H1 (cell line): ENCODE measurements around the gene NTNG2. TPM values are rescaled to one million over a fixed set of nuclear protein-coding genes. Genes with fewer than 3 reads are reported as not detected.

Experiments used
- CTCF ChIA-PET: fragments of 300-600 bp; sonication (Branson Sonifier 250); formaldehyde crosslinking; loops from one replicate; lab custom pipeline; 2021; ENCODE audit not compliant: partially characterized antibody; lab: Charles Lee
- POLR2A ChIA-PET: fragments of 300-600 bp; sonication (Branson Sonifier 250); formaldehyde crosslinking; loops from one replicate; lab custom pipeline; 2021; ENCODE audit warnings: inconsistent platforms; ENCODE audit not compliant: partially characterized antibody; lab: Charles Lee
- DNase-seq, 2 experiments: peaks; one replicate each; pipeline versions ENCODE4 v3.0.0 to v3.0.0-alpha.2; 2010 to 2022; ENCODE audit warnings: low spot score in 2 of 2, low read depth in 1 of 2, mixed read lengths in 1 of 2
- FAIRE-seq: peaks from 2 replicates; lab custom pipeline; 2011; peaks lifted over from hg19 to GRCh38; lab: Jason Lieb, UNC
- H2AFZ ChIP-seq: 2 replicates; pipeline ENCODE4 v1.8.1; 2012; ENCODE audit warnings: low read length, inconsistent platforms
- H2AK5ac ChIP-seq: 2 replicates; pipeline ENCODE4 v1.6.1; 2013; ENCODE audit warnings: low read depth, low read length
- H2BK120ac ChIP-seq: replicated peaks from 2 replicates; pipeline ENCODE3; 2013; ENCODE audit warnings: low read depth, low read length, inconsistent platforms
- H2BK12ac ChIP-seq: 2 replicates; pipeline ENCODE4 v1.6.1; 2013; ENCODE audit warnings: low read depth, low read length
- H2BK15ac ChIP-seq: 2 replicates; pipeline ENCODE4 v1.6.1; 2013; ENCODE audit warnings: low read length
- H2BK20ac ChIP-seq: 2 replicates; pipeline ENCODE4 v1.6.1; 2013; ENCODE audit warnings: low read length
- H2BK5ac ChIP-seq: 2 replicates; pipeline ENCODE4 v1.6.1; 2013; ENCODE audit warnings: low read depth, low read length
- H3K14ac ChIP-seq: 2 replicates; pipeline ENCODE4 v1.6.1; 2013; ENCODE audit warnings: inconsistent platforms; ENCODE audit not compliant: insufficient read length
- H3K18ac ChIP-seq: 2 replicates; pipeline ENCODE4 v1.6.1; 2013; ENCODE audit warnings: low read length; ENCODE audit errors: extremely low read depth
- H3K23ac ChIP-seq: 2 replicates; pipeline ENCODE4 v1.6.1; 2013; ENCODE audit warnings: inconsistent platforms; ENCODE audit not compliant: insufficient read length
- H3K23me2 ChIP-seq: 2 replicates; pipeline ENCODE4 v1.6.1; 2013; ENCODE audit warnings: low read depth, low read length
- H3K27ac ChIP-seq: 2 replicates; pipeline ENCODE4 v1.6.1; 2011; ENCODE audit warnings: low read depth, low read length, inconsistent platforms
- H3K27me3 ChIP-seq, 4 experiments: replicated peaks in 1 of 4; 1 replicate in 1 of 4; 2 replicates in 3 of 4; pipeline versions ENCODE4 v1.6.1 to v1.8.1; 2011 to 2013; ENCODE audit warnings: low read length in 3 of 4, mild to moderate bottlenecking in 3 of 4, inconsistent platforms in 2 of 4, mixed read lengths in 2 of 4, moderate library complexity in 1 of 4; ENCODE audit not compliant: control insufficient read depth in 3 of 4, insufficient read depth in 3 of 4; ENCODE audit errors: extremely low read depth in 1 of 4
- H3K36me3 ChIP-seq, 4 experiments: 2 replicates each; pipeline versions ENCODE4 v1.6.1 to v1.8.1; 2011 to 2013; ENCODE audit warnings: mild to moderate bottlenecking in 4 of 4, low read length in 3 of 4, moderate library complexity in 2 of 4, control low read depth in 1 of 4, inconsistent platforms in 1 of 4; ENCODE audit not compliant: insufficient read depth in 4 of 4, control insufficient read depth in 2 of 4
- H3K4ac ChIP-seq: replicated peaks from 2 replicates; pipeline ENCODE3; 2013; ENCODE audit warnings: low read length, low read depth, mixed read lengths, inconsistent platforms; ENCODE audit not compliant: insufficient read length
- H3K4me1 ChIP-seq, 4 experiments: replicated peaks in 1 of 4; 1 replicate in 1 of 4; 2 replicates in 3 of 4; pipeline versions ENCODE4 v1.6.1 to v1.8.1; 2011 to 2013; ENCODE audit warnings: low read length in 3 of 4, inconsistent platforms in 2 of 4, mixed read lengths in 1 of 4; ENCODE audit not compliant: insufficient read depth in 4 of 4, control insufficient read depth in 3 of 4
- H3K4me2 ChIP-seq, 2 experiments: 2 replicates each; pipeline versions ENCODE4 v1.6.1 to v1.8.1; 2011 to 2013; ENCODE audit warnings: low read depth in 2 of 2, low read length in 2 of 2, control low read depth in 1 of 2, inconsistent platforms in 1 of 2, mild to moderate bottlenecking in 1 of 2; ENCODE audit not compliant: insufficient read depth in 1 of 2
- H3K4me3 ChIP-seq, 4 experiments: fragments of 200-600, 300-600 bp in 1 of 4; sonication (generic), shearing (Covaris generic), sonication (Bioruptor Twin) in 1 of 4; 2 replicates each; pipeline versions ENCODE4 v1.5.1 to v1.8.1; 2011 to 2016; ENCODE audit warnings: low read length in 4 of 4, low read depth in 3 of 4, control low read depth in 2 of 4, inconsistent platforms in 2 of 4, mild to moderate bottlenecking in 2 of 4, mixed read lengths in 1 of 4, moderate library complexity in 1 of 4; ENCODE audit not compliant: insufficient read depth in 2 of 4; ENCODE audit errors: extremely low read depth in 1 of 4
- H3K56ac ChIP-seq: replicated peaks from 2 replicates; pipeline ENCODE3; 2013; ENCODE audit warnings: low read depth, mild to moderate bottlenecking, mixed read lengths, low read length, inconsistent platforms; ENCODE audit not compliant: insufficient read length
- H3K79me1 ChIP-seq: 2 replicates; pipeline ENCODE4 v1.6.1; 2013; ENCODE audit warnings: low read depth, low read length, control low read depth
- H3K79me2 ChIP-seq, 2 experiments: 2 replicates each; pipeline versions ENCODE4 v1.6.1 to v1.8.1; 2012 to 2013; ENCODE audit warnings: low read length in 2 of 2, mild to moderate bottlenecking in 2 of 2, inconsistent platforms in 1 of 2; ENCODE audit not compliant: insufficient read depth in 2 of 2, control insufficient read depth in 1 of 2
- H3K9ac ChIP-seq, 4 experiments: replicated peaks in 1 of 4; 1 replicate in 1 of 4; 2 replicates in 3 of 4; pipeline versions ENCODE4 v1.6.1 to v1.8.1; 2011 to 2013; ENCODE audit warnings: low read depth in 3 of 4, low read length in 3 of 4, control low read depth in 2 of 4, mild to moderate bottlenecking in 2 of 4, moderate library complexity in 2 of 4, inconsistent platforms in 1 of 4; ENCODE audit errors: extremely low read depth in 1 of 4
- H3K9me3 ChIP-seq, 2 experiments: 2 replicates each; pipeline versions ENCODE4 v1.6.1 to v1.8.1; 2012 to 2013; ENCODE audit warnings: mild to moderate bottlenecking in 2 of 2, moderate library complexity in 2 of 2, control low read depth in 1 of 2, inconsistent platforms in 1 of 2, low read depth in 1 of 2, low read length in 1 of 2, mixed read lengths in 1 of 2; ENCODE audit not compliant: insufficient read depth in 2 of 2
- H4K20me1 ChIP-seq, 2 experiments: replicated peaks in 1 of 2; 2 replicates each; pipeline versions ENCODE3 to v1.8.1; 2011 to 2013; ENCODE audit warnings: inconsistent platforms in 2 of 2, low read length in 2 of 2, mild to moderate bottlenecking in 1 of 2; ENCODE audit not compliant: insufficient read depth in 2 of 2, control insufficient read depth in 1 of 2
- H4K5ac ChIP-seq: 2 replicates; pipeline ENCODE4 v1.6.1; 2013; ENCODE audit warnings: low read length, low read depth, mixed read lengths, inconsistent platforms; ENCODE audit not compliant: insufficient read length
- H4K8ac ChIP-seq: 2 replicates; pipeline ENCODE4 v1.8.0; 2013; ENCODE audit warnings: mild to moderate bottlenecking, moderate library complexity, low read length, inconsistent platforms; ENCODE audit not compliant: insufficient read depth; ENCODE audit errors: extremely low read depth
- H4K91ac ChIP-seq: replicated peaks from 2 replicates; pipeline ENCODE3; 2013; ENCODE audit warnings: low read length, mixed read lengths, inconsistent platforms; ENCODE audit not compliant: insufficient read length
- BACH1 ChIP-seq: IDR thresholded peaks from 2 replicates; pipeline ENCODE4 v1.6.1; 2012; ENCODE audit warnings: low read length, improper control_type of control experiment
- CHD2 ChIP-seq: IDR thresholded peaks from 2 replicates; pipeline ENCODE4 v1.6.1; 2012; ENCODE audit warnings: low read length, improper control_type of control experiment
- E2F6 ChIP-seq: IDR thresholded peaks from 2 replicates; pipeline ENCODE4 v1.6.1; 2012; ENCODE audit warnings: inconsistent platforms
- GABPA ChIP-seq: IDR thresholded peaks from 2 replicates; pipeline ENCODE4 v1.6.1; 2011; ENCODE audit warnings: mild to moderate bottlenecking, low read length, moderate library complexity, borderline replicate concordance; ENCODE audit not compliant: insufficient read depth
- GTF2F1 ChIP-seq: IDR thresholded peaks from 2 replicates; pipeline ENCODE4 v1.6.1; 2012; ENCODE audit warnings: low read depth, low read length, improper control_type of control experiment, borderline replicate concordance
- KDM4A ChIP-seq: IDR thresholded peaks from one replicate; pipeline ENCODE4 v1.7.1; 2012; ENCODE audit warnings: low read depth, mild to moderate bottlenecking, moderate library complexity, low read length, inconsistent platforms; ENCODE audit not compliant: severe bottlenecking
- PHF8 ChIP-seq: fragments of 200-600 bp; sonication (generic); conservative IDR thresholded peaks from 2 replicates; pipeline ENCODE4 v1.7.1; 2012; ENCODE audit warnings: low read depth, mild to moderate bottlenecking, inconsistent platforms, low read length, moderate library complexity
- POU5F1 ChIP-seq: IDR thresholded peaks from 2 replicates; pipeline ENCODE4 v1.6.1; 2011; ENCODE audit warnings: low read depth, mild to moderate bottlenecking, low read length, moderate library complexity
- RXRA ChIP-seq: IDR thresholded peaks from 2 replicates; pipeline ENCODE4 v1.6.1; 2011; ENCODE audit warnings: low read depth, mild to moderate bottlenecking, low read length, moderate library complexity; ENCODE audit not compliant: insufficient read depth
- SP4 ChIP-seq: IDR thresholded peaks from 2 replicates; pipeline ENCODE4 v1.6.1; 2012; ENCODE audit warnings: low read length, inconsistent platforms
- SUZ12 ChIP-seq: fragments of 200-600 bp; sonication (generic); IDR thresholded peaks from 2 replicates; pipeline ENCODE4 v1.6.1; 2012; ENCODE audit warnings: mild to moderate bottlenecking, inconsistent platforms, low read length, moderate library complexity, mixed read lengths
- WGBS, 2 experiments: shearing (Covaris generic) in 1 of 2; methylation state at CpG; one replicate each; pipeline versions ENCODE4 v1.1.6 to v1.1.7; 2013 to 2015; ENCODE audit warnings: low lambda C conversion rate in 2 of 2, mixed read lengths in 2 of 2, inconsistent platforms in 1 of 2, low coverage in 1 of 2, missing lambda C conversion rate in 1 of 2; ENCODE audit not compliant: insufficient replicate concordance in 2 of 2, insufficient coverage in 1 of 2, insufficient read length in 1 of 2; ENCODE audit errors: extremely low coverage in 1 of 2, missing lambda C conversion rate in 1 of 2; 5-methylcytosine and 5-hydroxymethylcytosine counted together
- polyA plus RNA-seq, 7 experiments: library from polyadenylated mRNA; depleted of rRNA in 3 of 7; stranded (reverse) in 5 of 7; unstranded in 2 of 7; fragments of >200 nt in 5 of 7; fragments of 200-250 nt in 2 of 7; gene quantifications; 1 replicate in 5 of 7; 2 replicates in 1 of 7; 4 replicates in 1 of 7; pipeline versions ENCODE4 v1.2.1 to v1.2.3, GENCODE V29; 2011 to 2013; ENCODE audit warnings: missing spikeins in 2 of 7, mixed read lengths in 2 of 7
- total RNA-seq: library from RNA; stranded (reverse); fragmentation: NEBNext Ultra II Directional; extraction: Animal tissue kit (Norgen Biotek cat#: 25700); gene quantifications from 2 replicates; pipeline ENCODE4 v1.2.1, GENCODE V29; 2021

Gene NTNG2
- total and polyA plus RNA-seq, 2 of the 8 experiments (the other 6 are each of a cell fraction or from before 2014, with no cell fraction given): 1.4 to 1.5 TPM

- Histone ChIP-seq H3K36me3 (no peaks in the 10 kb centered on the region), H3K27ac (no peak overlapping the region), H3K23me2 (peaks cover 14% of the 10 kb centered on the region; the same call in 1 of the 2 replicates), H2AK5ac (no peak overlapping the region), H3K14ac (no peak overlapping the region), H2AFZ (peak overlapping the region; percentile 41; the same call in 1 of the 2 replicates), H4K91ac (no peak overlapping the region), H3K4ac (no peak overlapping the region), H3K4me3 (peak overlapping the region; percentile 44 to 78 (median 52)), H2BK120ac (no peak overlapping the region), H2BK20ac (no peak overlapping the region), H3K56ac (no peak overlapping the region), H3K4me2 (peak overlapping the region; percentile 94 to 98), H3K9ac (no peak overlapping the region), H3K23ac (no peak overlapping the region), H2BK5ac (peak overlapping the region; percentile 24), H3K9me3 (no peaks in the 10 kb centered on the region), H4K8ac (peak overlapping the region; percentile 7; the same call in 1 of the 2 replicates), H4K20me1 (peaks cover 2% of the 10 kb centered on the region in 2 experiments), H3K4me1 (peaks cover 2 to 22% (median 16%) of the 10 kb centered on the region in 4 experiments), H3K18ac (peak overlapping the region; percentile 60), H3K27me3 (peaks cover 0 to 20% (median 15%) of the 10 kb centered on the region in 4 experiments; a peak in 6 of 7 replicates), H4K5ac (no peak overlapping the region), H2BK12ac (peak overlapping the region; percentile 68; the same call in 1 of the 2 replicates), H3K79me2 (no peaks in the 10 kb centered on the region), H3K79me1 (no peaks in the 10 kb centered on the region), H2BK15ac (no peak overlapping the region)
- ChIA-PET CTCF (interaction anchor here (0.7 to 16.9 kb wide), 15 partner anchors 10 to 477 kb away, joined by 3 to 370 read pairs (median 4); partner anchors contain the start of gene NTNG2), POLR2A (interaction anchor here (0.6 to 1.1 kb wide), 2 partner anchors 10 to 113 kb away, joined by 3 to 4 read pairs; no protein-coding TSS in a partner anchor)
- DNase-seq (no peak), FAIRE-seq (no peak)
- 60% methylated on average over 18 of the region's 21 CpGs; no CpG with 5 or more reads in 1 of the 2 experiments for WGBS, 2 experiments
- TF ChIP-seq GTF2F1: no peak
- no peak for TF ChIP-seq PHF8
- no peak for TF ChIP-seq SP4
- no peak for TF ChIP-seq POU5F1
- no peak for TF ChIP-seq CHD2
- no peak for TF ChIP-seq BACH1
- no peak for TF ChIP-seq SUZ12
- TF ChIP-seq KDM4A: no peak
- no peak for TF ChIP-seq GABPA
- TF ChIP-seq E2F6: no peak
- no peak for TF ChIP-seq RXRA
Measured at GRCh38 chr9:132239999-132240840, 78.4 kb downstream of the NTNG2 start.
